ENCODE measurements around the gene MGAT3. TPM values are rescaled to one million over a fixed set of nuclear protein-coding genes. Genes with fewer than 3 reads are reported as not detected.
A peak's percentile ranks its signal among the peaks of the same experiment; 100 is the strongest.

MGAT3 gene
- total and polyA plus RNA-seq, 9 of the 15 experiments (the other 6 are each of a cell fraction or from before 2014, with no cell fraction given): 0.10 to 11.5 (median 4.6) TPM

DNA sequence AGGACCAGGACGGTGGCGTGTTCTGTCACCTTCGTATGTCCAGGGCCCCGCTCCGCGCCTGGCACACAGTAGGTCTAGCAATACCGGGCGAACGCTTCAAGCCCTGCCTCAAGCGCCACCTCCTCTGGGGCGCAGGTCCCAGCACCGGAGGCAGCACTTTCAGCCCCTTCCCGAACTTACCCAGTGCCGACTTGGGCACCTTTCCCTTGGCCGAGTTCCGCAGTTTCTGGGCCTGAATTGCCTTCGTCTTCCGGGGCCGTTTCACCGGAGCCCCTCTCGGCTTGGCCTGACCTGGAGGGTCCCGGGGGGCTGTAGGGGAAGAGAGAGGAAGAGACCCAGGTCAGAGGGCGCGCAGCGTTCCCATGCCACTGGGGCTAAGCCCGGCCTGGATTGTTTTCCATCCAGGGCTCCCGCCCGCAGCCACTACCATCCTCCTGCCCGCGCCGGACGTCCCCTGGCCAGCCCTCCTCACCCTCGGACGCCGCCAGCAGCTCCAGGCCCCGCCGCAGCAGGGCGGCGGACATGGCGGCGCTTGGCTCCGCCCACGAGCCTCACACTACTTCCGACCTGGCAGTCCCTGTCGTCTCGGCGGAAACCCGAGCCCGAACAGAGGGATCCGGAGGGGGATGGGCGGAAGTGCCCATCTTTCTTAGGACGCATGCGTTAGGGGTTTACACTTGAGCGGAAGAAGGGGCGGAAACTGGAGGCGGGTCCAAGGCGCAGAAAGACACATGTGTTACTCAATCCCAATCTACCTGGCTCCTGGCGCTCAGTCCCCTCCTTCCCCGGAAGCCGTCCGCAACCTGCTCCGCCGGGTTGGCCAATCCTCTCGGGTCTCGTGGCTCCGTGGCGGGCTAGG, 75.6 kb downstream of the MGAT3 start, which contains the start of gene RPS19BP1 (continued):
- TF ChIP-seq E4F1 (CRISPR knock-in tag; IDR thresholded peaks at IDR 0.05; ENCODE audit: borderline replicate concordance): no peak
- TF ChIP-seq CXXC5 (CRISPR knock-in tag; IDR thresholded peaks at IDR 0.05): peak; percentile 43; the same call in 1 of the 2 replicates
- no peak for TF ChIP-seq ZNF398 (CRISPR knock-in tag; IDR thresholded peaks at IDR 0.05)
- no peak for TF ChIP-seq DNMT1 (IDR thresholded peaks at IDR 0.05)
- no peak for TF ChIP-seq TAF7 (tag; IDR thresholded peaks at IDR 0.05)
- TF ChIP-seq DIDO1 (tag; IDR thresholded peaks at IDR 0.05; ENCODE audit: low read depth): no peak
- no peak for TF ChIP-seq HNRNPK (IDR thresholded peaks at IDR 0.05; ENCODE audit: low read depth, low read length, poor library complexity, severe bottlenecking)
- no peak; the same call in 1 of the 2 replicates for TF ChIP-seq TOE1 (IDR thresholded peaks at IDR 0.05; ENCODE audit: borderline replicate concordance)
- no peak for TF ChIP-seq TOE1 (CRISPR knock-in tag; IDR thresholded peaks at IDR 0.05; ENCODE audit: borderline replicate concordance, low read depth)
- no peak for TF ChIP-seq HMG20A (CRISPR knock-in tag; conservative IDR thresholded peaks at IDR 0.05)
- TF ChIP-seq BHLHE40 (IDR thresholded peaks at IDR 0.05; ENCODE audit: low read length): peak; percentile 67
- TF ChIP-seq HCFC1 (IDR thresholded peaks at IDR 0.05; ENCODE audit: low read depth, low read length): peak; percentile 66
- TF ChIP-seq FOXJ2 (tag; IDR thresholded peaks at IDR 0.05): no peak
- TF ChIP-seq, protein P1, sequence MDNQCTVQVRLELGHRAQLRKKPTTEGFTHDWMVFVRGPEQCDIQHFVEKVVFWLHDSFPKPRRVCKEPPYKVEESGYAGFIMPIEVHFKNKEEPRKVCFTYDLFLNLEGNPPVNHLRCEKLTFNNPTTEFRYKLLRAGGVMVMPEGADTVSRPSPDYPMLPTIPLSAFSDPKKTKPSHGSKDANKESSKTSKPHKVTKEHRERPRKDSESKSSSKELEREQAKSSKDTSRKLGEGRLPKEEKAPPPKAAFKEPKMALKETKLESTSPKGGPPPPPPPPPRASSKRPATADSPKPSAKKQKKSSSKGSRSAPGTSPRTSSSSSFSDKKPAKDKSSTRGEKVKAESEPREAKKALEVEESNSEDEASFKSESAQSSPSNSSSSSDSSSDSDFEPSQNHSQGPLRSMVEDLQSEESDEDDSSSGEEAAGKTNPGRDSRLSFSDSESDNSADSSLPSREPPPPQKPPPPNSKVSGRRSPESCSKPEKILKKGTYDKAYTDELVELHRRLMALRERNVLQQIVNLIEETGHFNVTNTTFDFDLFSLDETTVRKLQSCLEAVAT (IDR thresholded peaks at IDR 0.05): no peak
- TF ChIP-seq ZNF780A (CRISPR knock-in tag; IDR thresholded peaks at IDR 0.05): no peak
- TF ChIP-seq, protein P2, sequence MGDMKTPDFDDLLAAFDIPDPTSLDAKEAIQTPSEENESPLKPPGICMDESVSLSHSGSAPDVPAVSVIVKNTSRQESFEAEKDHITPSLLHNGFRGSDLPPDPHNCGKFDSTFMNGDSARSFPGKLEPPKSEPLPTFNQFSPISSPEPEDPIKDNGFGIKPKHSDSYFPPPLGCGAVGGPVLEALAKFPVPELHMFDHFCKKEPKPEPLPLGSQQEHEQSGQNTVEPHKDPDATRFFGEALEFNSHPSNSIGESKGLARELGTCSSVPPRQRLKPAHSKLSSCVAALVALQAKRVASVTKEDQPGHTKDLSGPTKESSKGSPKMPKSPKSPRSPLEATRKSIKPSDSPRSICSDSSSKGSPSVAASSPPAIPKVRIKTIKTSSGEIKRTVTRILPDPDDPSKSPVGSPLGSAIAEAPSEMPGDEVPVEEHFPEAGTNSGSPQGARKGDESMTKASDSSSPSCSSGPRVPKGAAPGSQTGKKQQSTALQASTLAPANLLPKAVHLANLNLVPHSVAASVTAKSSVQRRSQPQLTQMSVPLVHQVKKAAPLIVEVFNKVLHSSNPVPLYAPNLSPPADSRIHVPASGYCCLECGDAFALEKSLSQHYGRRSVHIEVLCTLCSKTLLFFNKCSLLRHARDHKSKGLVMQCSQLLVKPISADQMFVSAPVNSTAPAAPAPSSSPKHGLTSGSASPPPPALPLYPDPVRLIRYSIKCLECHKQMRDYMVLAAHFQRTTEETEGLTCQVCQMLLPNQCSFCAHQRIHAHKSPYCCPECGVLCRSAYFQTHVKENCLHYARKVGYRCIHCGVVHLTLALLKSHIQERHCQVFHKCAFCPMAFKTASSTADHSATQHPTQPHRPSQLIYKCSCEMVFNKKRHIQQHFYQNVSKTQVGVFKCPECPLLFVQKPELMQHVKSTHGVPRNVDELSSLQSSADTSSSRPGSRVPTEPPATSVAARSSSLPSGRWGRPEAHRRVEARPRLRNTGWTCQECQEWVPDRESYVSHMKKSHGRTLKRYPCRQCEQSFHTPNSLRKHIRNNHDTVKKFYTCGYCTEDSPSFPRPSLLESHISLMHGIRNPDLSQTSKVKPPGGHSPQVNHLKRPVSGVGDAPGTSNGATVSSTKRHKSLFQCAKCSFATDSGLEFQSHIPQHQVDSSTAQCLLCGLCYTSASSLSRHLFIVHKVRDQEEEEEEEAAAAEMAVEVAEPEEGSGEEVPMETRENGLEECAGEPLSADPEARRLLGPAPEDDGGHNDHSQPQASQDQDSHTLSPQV (IDR thresholded peaks at IDR 0.05): no peak
